D721Med (cell line): ENCODE data around the gene OR2T29.
"Not testable (repeated sequence)": the region's sequence is repeated elsewhere in the genome, so short reads cannot be mapped to it uniquely, and the experiment has no call there.

Source experiments
- DNase-seq: peaks from one replicate; pipeline ENCODE4 v3.0.0; 2011; ENCODE audit warnings: low spot score; ENCODE audit not compliant: insufficient read length
- FAIRE-seq: peaks from 2 replicates; lab custom pipeline; 2011; peaks lifted over from hg19 to GRCh38; lab: Jason Lieb, UNC
- CTCF ChIP-seq: IDR thresholded peaks from 2 replicates; pipeline ENCODE4 v1.5.1; 2012; ENCODE audit warnings: mild to moderate bottlenecking, control low read depth; ENCODE audit not compliant: insufficient read depth; ENCODE audit errors: missing control alignments

The OR2T29 gene

GRCh38 chr1:248592655-248593054, 30.1 kb upstream of the OR2T29 start:
- FAIRE-seq (no peak), DNase-seq (no peak)
- no peak for TF ChIP-seq CTCF

GRCh38 chr1:248590055-248590454, 27.5 kb upstream of the OR2T29 start:
- FAIRE-seq (no peak), DNase-seq (no peak)
- TF ChIP-seq CTCF, result no peak

GRCh38 chr1:248589334-248589733, 26.8 kb upstream of the OR2T29 start:
- no peak for TF ChIP-seq CTCF
- DNase-seq, result no peak
- FAIRE-seq, result no peak

GRCh38 chr1:248585266-248585665, 22.7 kb upstream of the OR2T29 start:
- no peak for TF ChIP-seq CTCF
- FAIRE-seq (peak; percentile 29), DNase-seq (no peak)

- DNase-seq, result no peak
- TF ChIP-seq CTCF, result no peak
- FAIRE-seq, result no peak
Observed at GRCh38 chr1:248576260-248576980, 13.8 kb upstream of the OR2T29 start.

GRCh38 chr1:248574657-248575056, 12.1 kb upstream of the OR2T29 start, which contains the start of gene OR2T34:
Gene OR2T34 (minus strand): TSS chr1:248574757. CDS start chr1:248574757, 0 bp downstream.
- not testable (repeated sequence) for DNase-seq, FAIRE-seq

- FAIRE-seq, DNase-seq: not testable (repeated sequence)
Observed at GRCh38 chr1:248573856-248574255, 11.3 kb upstream of the OR2T29 start.

- not testable (repeated sequence) for DNase-seq, FAIRE-seq
Observed at GRCh38 chr1:248572049-248572448, 9.5 kb upstream of the OR2T29 start.

- DNase-seq, FAIRE-seq: not testable (repeated sequence)
Observed at GRCh38 chr1:248570811-248571210, 8.2 kb upstream of the OR2T29 start.

GRCh38 chr1:248569049-248569448, 6.5 kb upstream of the OR2T29 start:
- FAIRE-seq, DNase-seq: not testable (repeated sequence)

- DNase-seq, FAIRE-seq: not testable (repeated sequence)
Observed at GRCh38 chr1:248565530-248566373, 3.2 kb upstream of the OR2T29 start.

- not testable (repeated sequence) for FAIRE-seq, DNase-seq
Observed at GRCh38 chr1:248551027-248551426, 11.5 kb downstream of the OR2T29 start.

GRCh38 chr1:248547383-248547782, 15.2 kb downstream of the OR2T29 start:
- not testable (repeated sequence) for DNase-seq, FAIRE-seq
